ENCODE results near the gene C2CD3.

The C2CD3 gene

DNA sequence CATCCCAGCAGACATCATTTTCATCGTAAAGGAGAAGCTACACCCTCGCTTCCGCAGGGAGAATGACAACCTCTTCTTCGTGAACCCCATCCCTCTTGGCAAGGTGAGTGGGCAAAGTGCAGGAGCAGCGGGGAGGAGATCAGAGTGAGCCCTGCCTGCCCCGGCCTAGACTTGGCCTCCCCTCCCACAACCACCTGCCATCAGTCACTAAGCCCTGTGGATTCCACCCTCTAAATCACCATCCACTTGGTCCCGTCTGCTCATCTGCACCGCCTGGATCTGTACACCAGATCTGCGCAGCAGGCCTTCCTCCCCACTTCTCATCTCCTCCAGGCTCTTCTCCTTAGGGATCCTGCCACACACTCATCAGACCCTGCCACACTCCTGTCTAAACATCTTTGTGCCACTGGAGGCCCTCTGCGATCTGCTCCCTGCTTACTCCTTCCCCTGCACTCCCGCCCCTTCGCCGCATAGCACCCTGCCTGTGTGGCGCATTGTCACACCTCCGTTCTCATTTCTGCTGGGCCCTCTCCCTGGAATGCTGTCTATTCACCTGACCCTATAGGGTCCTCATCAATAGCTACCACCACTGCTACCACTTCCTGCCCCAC is 202.3 kb downstream of the C2CD3 start:
- Histone ChIP-seq H3K27ac (no peak overlapping the region), H3K4me3 (no peak overlapping the region)
- no peak for DNase-seq (ENCODE audit: low spot score)
- TF ChIP-seq, protein P1, sequence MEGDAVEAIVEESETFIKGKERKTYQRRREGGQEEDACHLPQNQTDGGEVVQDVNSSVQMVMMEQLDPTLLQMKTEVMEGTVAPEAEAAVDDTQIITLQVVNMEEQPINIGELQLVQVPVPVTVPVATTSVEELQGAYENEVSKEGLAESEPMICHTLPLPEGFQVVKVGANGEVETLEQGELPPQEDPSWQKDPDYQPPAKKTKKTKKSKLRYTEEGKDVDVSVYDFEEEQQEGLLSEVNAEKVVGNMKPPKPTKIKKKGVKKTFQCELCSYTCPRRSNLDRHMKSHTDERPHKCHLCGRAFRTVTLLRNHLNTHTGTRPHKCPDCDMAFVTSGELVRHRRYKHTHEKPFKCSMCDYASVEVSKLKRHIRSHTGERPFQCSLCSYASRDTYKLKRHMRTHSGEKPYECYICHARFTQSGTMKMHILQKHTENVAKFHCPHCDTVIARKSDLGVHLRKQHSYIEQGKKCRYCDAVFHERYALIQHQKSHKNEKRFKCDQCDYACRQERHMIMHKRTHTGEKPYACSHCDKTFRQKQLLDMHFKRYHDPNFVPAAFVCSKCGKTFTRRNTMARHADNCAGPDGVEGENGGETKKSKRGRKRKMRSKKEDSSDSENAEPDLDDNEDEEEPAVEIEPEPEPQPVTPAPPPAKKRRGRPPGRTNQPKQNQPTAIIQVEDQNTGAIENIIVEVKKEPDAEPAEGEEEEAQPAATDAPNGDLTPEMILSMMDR (IDR thresholded peaks at IDR 0.05), result no peak

DNA sequence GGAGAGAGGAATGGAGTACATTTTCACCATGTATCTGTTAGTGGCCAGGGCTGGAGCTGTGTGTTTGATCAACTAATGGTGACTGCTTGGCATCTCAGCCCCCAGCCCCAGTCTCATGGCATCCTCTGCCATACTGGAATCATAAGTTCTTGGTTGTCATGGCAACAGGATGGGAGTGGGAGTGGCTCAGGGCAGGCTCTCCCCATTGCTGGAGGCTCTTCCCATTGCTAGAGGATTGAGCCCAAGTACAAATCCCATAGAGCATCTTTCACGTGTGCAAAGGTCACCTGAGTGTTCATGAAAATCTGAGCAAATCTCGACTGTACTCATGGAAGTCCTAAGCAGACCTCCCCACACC is 205.1 kb downstream of the C2CD3 start:
- no peak for DNase-seq (ENCODE audit: low spot score)
- Histone ChIP-seq H3K27ac (no peak overlapping the region), H3K4me3 (no peak overlapping the region)
- TF ChIP-seq, protein P1 (IDR thresholded peaks at IDR 0.05), result no peak

DNA sequence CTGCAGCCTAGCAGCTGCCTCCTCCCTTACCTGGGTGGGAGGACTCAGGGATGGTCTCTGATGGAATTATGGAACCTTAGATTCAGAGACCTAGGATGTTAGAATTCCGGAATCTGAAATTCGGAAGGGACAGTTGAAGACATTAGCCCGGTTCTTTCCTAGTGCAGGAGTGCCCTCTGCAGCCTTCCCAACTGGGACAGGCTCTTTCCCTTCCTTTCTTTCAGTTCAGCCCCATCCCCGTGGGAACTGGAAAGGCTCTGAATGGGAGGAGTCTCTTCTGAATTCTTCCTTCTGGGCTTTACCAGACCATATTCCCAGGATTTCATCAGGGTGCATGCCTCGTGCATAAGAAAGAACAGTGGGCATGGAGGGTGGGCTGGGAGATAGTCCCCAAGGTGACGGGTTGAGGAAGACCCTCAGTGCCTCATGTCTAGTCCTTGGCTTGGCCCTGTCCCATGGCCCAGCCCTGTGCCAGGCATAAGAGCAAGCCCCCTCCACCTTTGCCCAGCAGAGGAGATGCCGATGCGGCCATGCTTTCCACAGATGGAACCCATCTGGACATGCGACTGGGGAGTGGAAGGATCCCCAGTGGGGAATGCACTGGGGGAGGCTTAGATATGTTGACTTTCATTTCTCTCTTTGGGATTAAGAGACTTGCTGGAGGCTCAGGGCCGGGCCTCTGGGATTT is 205.6 kb downstream of the C2CD3 start:
- TF ChIP-seq, protein P1 (IDR thresholded peaks at IDR 0.05), result no peak
- Histone ChIP-seq H3K4me3 (no peak overlapping the region), H3K27ac (no peak overlapping the region)
- no peak for DNase-seq (ENCODE audit: low spot score)

DNA sequence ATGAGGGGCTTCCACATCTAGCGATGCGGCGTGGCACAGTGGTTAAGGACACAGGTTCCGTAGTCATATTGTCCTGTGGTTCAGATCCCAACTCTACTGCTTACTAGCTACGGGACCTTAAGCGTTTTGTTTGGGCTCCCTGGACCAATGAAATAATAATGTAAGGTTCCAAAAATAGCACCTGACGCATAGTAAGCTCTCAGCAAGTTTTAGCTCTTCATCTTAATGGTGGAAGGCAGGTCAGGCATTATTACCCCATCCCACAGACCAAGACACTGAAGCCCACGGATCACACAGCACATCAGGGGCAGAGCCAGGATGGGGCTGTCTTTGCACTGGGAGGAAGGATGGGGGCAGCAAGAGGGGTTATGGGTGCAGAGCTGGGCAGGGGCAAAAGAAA is 206.9 kb downstream of the C2CD3 start:
- Histone ChIP-seq H3K27ac (no peak overlapping the region), H3K4me3 (no peak overlapping the region)
- TF ChIP-seq, protein P1 (IDR thresholded peaks at IDR 0.05), result no peak
- no peak for DNase-seq (ENCODE audit: low spot score)
